GM23248 (cell line): ENCODE data around the gene ALK.

Source experiments
- EZH2 ChIP-seq: fragments of 200-600 bp; sonication (generic); IDR thresholded peaks from 2 replicates; pipeline ENCODE4 v1.6.1; 2018; ENCODE audit warnings: antibody characterized with exemption, mild to moderate bottlenecking; ENCODE audit not compliant: insufficient read depth, poor library complexity, severe bottlenecking
- EZH2phosphoT487 ChIP-seq: fragments of 200-600 bp; sonication (generic); IDR thresholded peaks from 2 replicates; pipeline ENCODE4 v1.6.1; 2018; ENCODE audit warnings: antibody characterized with exemption, moderate library complexity, mild to moderate bottlenecking, low read depth; ENCODE audit not compliant: insufficient read depth

DNA sequence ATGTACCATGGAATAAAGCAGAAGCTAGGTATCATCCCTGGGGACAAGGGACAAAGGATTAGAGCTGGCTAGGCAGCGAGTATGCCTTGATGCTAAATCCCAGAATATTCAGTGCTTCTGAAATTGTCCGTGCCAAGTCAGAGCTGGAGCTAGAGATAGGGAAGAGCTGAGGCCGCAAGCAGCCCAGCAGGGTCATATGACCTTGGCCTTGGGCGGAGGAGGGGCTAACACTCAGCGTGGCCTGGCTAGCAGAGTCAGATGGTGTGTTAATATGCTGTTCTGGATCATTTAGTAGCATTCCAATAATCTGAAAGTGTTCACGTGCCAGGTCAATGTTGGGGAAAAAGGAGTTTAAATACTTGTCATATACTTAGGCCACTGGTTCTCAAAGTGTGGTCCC lies 431.3 kb downstream of the ALK start:
- no peak for TF ChIP-seq EZH2
- no peak for TF ChIP-seq EZH2phosphoT487
